ENCODE measurements around the gene MACF1. TPM values are rescaled to one million over a fixed set of nuclear protein-coding genes. Genes with fewer than 3 reads are reported as not detected.

MACF1 gene
- total RNA-seq, 8 experiments from 2014 or later: 89.2 to 249 (median 180) TPM

DNA sequence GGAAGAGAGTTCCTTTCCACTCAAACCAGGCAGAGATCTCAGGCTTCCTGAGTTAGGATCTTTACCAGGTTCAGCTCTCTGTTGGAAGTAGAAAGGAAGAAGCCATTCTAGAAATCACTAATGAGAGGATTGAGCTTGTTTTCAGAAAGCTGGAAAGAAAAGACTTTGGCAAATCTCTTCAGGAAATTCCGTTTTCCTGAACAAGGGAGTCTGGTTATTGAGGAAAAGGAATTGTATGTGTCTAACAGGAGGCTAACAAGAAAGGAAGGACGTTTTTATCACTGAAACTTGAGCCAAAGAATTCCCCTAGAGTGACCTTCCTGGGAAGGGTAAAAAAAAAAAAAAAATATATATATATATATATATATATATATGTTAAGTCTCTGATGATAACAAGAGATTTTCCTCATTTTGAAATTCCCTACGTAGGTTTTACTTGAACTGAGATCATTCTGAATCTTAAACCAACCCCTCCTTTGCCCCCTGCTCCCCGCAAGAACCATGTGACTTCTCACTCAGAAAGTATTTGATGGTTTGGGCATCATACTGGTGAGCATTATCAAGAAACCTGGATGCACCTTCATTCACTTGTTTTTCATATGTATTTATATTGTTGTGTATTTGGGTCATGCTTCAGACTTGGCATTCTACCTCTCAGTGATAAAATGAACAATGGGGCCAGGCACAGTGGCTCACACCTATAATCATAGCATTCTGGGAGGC lies 188.5 kb downstream of the MACF1 start:
- ATAC-seq (replicated peaks in 6 of 8): no peak
- in situ Hi-C loops (cut with MboI; ENCODE audit: low pct_unique_long_range_greater_than_20kb in 2 of 9, low sequenced_read_pairs in 9 of 9, unreplicated experiment in 9 of 9): loop anchor here in 1 of 9 experiments (25.0 kb wide), 1 partner anchor 306 kb away; no protein-coding TSS in a partner anchor
- H3K27ac ChIP-seq: no peak overlapping the region
- 20 to 100% (median 79%) methylated on average over 1 to 4 of the region's 4 CpGs; no CpG with 5 or more reads in 1 of the 10 experiments for WGBS, 10 experiments
- H3K4me1 ChIP-seq (replicated peaks in 1 of 2): peaks cover 15 to 22% of the 10 kb centered on the region in 2 donors
- H3K4me3 ChIP-seq: no peak overlapping the region

DNA sequence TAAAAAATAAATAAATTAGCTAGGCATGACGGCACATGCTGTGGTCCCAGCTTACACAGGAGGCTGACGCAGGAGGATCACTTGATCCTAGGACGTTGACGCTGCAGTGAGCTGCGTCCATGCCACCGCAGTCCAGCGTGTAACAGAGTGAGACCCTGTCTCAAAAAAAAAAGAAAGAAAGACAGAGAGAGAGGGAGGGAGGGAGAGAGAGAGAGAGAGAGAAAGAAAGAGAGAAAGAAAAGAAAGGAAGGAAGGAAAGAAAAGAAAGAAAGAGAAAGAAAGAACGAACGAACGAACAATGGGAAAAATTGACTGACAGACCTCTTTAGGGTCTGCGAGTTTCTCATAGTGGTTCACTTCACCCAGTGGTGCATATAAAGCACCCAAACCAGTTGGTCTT lies 189.2 kb downstream of the MACF1 start:
- Histone ChIP-seq H3K4me1 (replicated peaks in 1 of 2) (peaks cover 21 to 29% of the 10 kb centered on the region in 2 donors), H3K4me3 (no peak overlapping the region), H3K27ac (no peak overlapping the region)
- no peak for ATAC-seq (replicated peaks in 6 of 8)
- in situ Hi-C loops (cut with MboI; ENCODE audit: low pct_unique_long_range_greater_than_20kb in 2 of 9, low sequenced_read_pairs in 9 of 9, unreplicated experiment in 9 of 9): loop anchor here in 1 of 9 experiments (25.0 kb wide), 1 partner anchor 306 kb away; no protein-coding TSS in a partner anchor
- WGBS, 10 experiments: 92 to 100% (median 94%) methylated on average over 8 to 11 of the region's 11 CpGs

DNA sequence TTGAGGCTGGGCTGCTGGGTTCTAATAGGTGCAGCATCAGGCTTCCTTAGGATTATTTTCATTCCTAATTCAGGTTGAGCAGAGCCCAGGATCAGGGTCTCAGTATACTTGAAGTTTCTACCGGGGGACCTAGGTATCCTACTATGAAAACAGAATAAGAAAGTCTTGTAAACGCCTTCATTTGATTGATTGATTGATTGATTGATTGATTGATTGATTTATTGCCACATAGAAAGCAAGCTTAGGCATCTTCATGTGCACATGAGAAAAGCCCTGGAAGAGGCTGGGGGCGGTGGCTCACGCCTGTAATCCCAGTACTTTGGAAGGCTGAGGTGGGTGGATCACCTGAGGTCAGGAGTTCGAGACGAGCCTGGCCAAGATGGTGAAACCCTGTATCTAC lies 189.6 kb downstream of the MACF1 start:
- H3K4me3 ChIP-seq: no peak overlapping the region
- no peak for ATAC-seq (replicated peaks in 6 of 8)
- in situ Hi-C loops (cut with MboI; ENCODE audit: low pct_unique_long_range_greater_than_20kb in 2 of 9, low sequenced_read_pairs in 9 of 9, unreplicated experiment in 9 of 9): loop anchor here in 1 of 9 experiments (25.0 kb wide), 1 partner anchor 307 kb away; no protein-coding TSS in a partner anchor
- 75 to 100% (median 95%) methylated on average over 1 to 6 of the region's 6 CpGs for WGBS, 10 experiments
- H3K27ac ChIP-seq: no peak overlapping the region
- peaks cover 25 to 32% of the 10 kb centered on the region in 2 donors for H3K4me1 ChIP-seq (replicated peaks in 1 of 2)

DNA sequence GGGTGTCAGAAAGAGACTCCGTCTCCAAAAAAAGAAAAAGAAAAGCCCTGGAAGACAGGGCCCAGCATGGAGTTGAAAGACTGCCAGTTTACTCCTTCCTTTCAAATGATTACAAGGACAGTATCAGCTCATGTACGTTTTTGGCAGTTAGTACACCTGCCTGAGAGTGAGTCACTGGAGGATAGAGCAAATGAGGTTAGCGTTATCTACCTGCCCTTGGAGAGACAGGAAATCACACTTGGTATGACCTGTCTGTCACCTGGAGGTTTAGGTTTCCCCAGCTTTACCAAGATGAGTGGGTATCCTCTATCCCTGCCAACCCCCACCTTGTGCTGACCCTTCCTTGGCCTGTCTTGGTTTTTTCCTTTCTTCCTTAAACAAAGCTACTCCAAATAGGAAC lies 190.1 kb downstream of the MACF1 start:
- H3K27ac ChIP-seq: no peak overlapping the region
- in situ Hi-C loops (cut with MboI; ENCODE audit: low pct_unique_long_range_greater_than_20kb in 2 of 9, low sequenced_read_pairs in 9 of 9, unreplicated experiment in 9 of 9): loop anchor here in 1 of 9 experiments (25.0 kb wide), 1 partner anchor 307 kb away; no protein-coding TSS in a partner anchor
- 40 to 100% (median 73%) methylated on average over 1 to 3 of the region's 3 CpGs; no CpG with 5 or more reads in 2 of the 10 experiments for WGBS, 10 experiments
- ATAC-seq (replicated peaks in 6 of 8): no peak
- peaks cover 28 to 32% of the 10 kb centered on the region in 2 donors for H3K4me1 ChIP-seq (replicated peaks in 1 of 2)
- H3K4me3 ChIP-seq: no peak overlapping the region

DNA sequence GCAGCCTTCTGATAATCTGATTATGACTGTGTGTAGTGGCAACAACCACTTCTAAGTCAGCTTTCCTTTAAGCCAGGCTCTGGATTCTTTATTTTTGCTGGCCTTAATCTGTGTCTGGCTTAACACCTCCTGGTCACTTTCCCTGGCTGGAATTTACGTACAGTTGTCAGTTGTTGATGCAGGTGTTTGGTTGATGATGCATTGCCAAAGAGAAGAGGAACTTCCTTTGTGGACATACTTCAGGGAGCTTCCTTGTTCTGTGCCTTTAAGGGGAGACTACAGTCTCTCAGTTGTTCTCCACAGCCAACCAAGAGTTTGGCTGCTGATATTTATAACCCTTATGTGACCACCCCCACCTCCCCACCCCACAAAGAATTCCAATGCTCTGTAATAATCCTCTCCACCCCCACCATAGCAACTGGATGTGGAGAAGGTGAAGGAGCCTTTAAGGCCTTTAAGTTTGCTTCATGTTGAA lies 190.9 kb downstream of the MACF1 start:
- no peak overlapping the region for H3K27ac ChIP-seq
- H3K4me3 ChIP-seq: no peak overlapping the region

DNA sequence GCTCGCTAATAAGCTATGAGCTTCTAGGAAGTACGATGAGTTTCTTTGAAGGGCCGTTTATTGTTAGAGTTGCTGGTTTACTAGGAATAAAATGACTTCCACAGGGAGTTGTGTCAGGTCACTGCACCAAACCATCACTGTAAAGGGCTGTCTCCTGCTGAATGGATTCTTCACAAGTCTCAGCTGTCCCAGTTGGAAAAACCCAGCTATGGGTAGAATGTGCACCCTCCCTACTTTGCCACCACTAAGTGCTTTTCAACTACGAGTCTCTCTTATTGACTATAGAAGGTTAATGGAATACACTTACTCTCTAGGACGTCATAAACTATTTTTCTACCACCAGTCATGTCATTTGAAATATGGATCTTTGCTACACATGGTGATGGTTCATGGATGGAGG lies 192.2 kb downstream of the MACF1 start:
- Histone ChIP-seq H3K4me1 (replicated peaks in 1 of 2) (peaks cover 26 to 27% of the 10 kb centered on the region in 2 donors), H3K4me3 (no peak overlapping the region), H3K27ac (no peak overlapping the region)
- 72 to 93% (median 83%) methylated on average over 2 to 5 of the region's 5 CpGs; no CpG with 5 or more reads in 2 of the 10 experiments for WGBS, 10 experiments
- ATAC-seq (replicated peaks in 6 of 8): no peak
- in situ Hi-C loops (cut with MboI; ENCODE audit: low pct_unique_long_range_greater_than_20kb in 2 of 9, low sequenced_read_pairs in 9 of 9, unreplicated experiment in 9 of 9): loop anchor here in 1 of 9 experiments (25.0 kb wide), 1 partner anchor 309 kb away; no protein-coding TSS in a partner anchor

More for the DNA sequence above, 190.9 kb downstream of the MACF1 start:
- 10 to 100% (median 92%) methylated on average over 1 of the region's 1 CpG; no CpG with 5 or more reads in 6 of the 10 experiments for WGBS, 10 experiments
- peaks cover 28 to 32% of the 10 kb centered on the region in 2 donors for H3K4me1 ChIP-seq (replicated peaks in 1 of 2)
- peak in 3 of 8 experiments; percentile 5 to 34 (median 16) for ATAC-seq (replicated peaks in 6 of 8)
- in situ Hi-C loops (cut with MboI; ENCODE audit: low pct_unique_long_range_greater_than_20kb in 2 of 9, low sequenced_read_pairs in 9 of 9, unreplicated experiment in 9 of 9): loop anchor here in 1 of 9 experiments (25.0 kb wide), 1 partner anchor 308 kb away; no protein-coding TSS in a partner anchor

DNA sequence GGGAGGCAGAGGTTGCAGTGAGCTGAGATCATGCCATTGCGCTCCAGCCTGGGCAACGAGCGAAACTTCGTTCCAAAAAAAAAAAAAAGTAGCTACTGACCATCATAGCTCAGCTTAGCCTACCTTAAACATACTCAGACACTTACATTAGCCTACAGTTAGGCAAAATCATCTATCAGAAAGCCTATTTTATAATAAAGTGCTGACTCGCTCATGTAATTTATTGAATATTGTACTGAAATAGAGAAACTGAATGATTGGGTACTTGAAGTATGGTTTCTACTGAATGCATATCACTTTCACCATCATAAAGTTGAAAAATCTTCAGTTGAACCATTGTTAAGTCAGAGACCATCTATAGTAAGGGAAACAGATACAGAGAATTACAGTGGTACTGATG lies 193.0 kb downstream of the MACF1 start:
- in situ Hi-C loops (cut with MboI; ENCODE audit: low pct_unique_long_range_greater_than_20kb in 2 of 9, low sequenced_read_pairs in 9 of 9, unreplicated experiment in 9 of 9): loop anchor here in 1 of 9 experiments (25.0 kb wide), 1 partner anchor 310 kb away; no protein-coding TSS in a partner anchor
- no peak overlapping the region for H3K4me3 ChIP-seq
- no peak for ATAC-seq (replicated peaks in 6 of 8)
- peaks cover 18 to 20% of the 10 kb centered on the region in 2 donors for H3K4me1 ChIP-seq (replicated peaks in 1 of 2)
- no peak overlapping the region for H3K27ac ChIP-seq
- 77 to 100% (median 90%) methylated on average over 1 to 5 of the region's 5 CpGs; no CpG with 5 or more reads in 3 of the 10 experiments for WGBS, 10 experiments

DNA sequence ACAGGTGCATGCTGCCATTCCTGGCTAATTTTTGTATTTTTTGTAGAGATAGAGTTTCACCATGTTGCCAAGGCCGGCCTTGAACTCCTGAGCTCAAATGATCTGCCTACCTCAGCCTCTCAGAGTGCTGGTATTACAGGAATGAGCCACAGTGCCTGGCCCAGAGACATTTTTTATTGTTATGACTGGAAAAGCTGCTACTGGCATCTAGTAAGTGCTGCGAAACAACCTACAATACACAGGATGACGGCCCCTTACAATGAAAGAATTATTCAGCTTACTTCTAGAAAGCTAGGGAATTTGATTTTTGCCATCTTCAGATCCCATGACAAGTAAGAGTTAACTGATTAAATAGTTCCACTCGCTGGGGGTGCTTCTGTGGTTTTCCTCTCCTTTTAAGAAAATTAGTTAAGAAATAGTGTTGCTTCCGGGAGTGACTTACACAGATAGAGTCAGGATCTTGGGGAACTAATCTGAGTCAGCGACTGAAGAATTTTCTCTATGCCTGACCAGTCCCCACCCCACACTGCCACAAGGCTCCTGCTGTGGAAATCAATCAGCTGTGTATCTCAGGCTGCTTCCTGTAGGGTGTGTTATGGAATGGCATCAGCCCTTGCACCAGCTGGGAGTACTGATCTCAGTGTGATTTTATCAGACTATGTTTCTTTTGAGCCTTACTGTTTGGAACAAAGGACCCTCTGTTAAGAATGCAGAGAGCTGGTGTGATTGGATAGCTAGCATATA lies 194.0 kb downstream of the MACF1 start:
- peak overlapping the region; percentile 44 to 48 for H3K27ac ChIP-seq
- WGBS, 10 experiments: 0 to 100% (median 48%) methylated on average over 1 to 6 of the region's 6 CpGs
- in situ Hi-C loops (cut with MboI; ENCODE audit: low pct_unique_long_range_greater_than_20kb in 2 of 9, low sequenced_read_pairs in 9 of 9, unreplicated experiment in 9 of 9): loop anchor here in 1 of 9 experiments (25.0 kb wide), 1 partner anchor 311 kb away; no protein-coding TSS in a partner anchor
- H3K4me1 ChIP-seq (replicated peaks in 1 of 2): peaks cover 18% of the 10 kb centered on the region in 2 donors
- peak; percentile 96 to 99 (median 99) for ATAC-seq (replicated peaks in 6 of 8)
- no peak overlapping the region for H3K4me3 ChIP-seq

DNA sequence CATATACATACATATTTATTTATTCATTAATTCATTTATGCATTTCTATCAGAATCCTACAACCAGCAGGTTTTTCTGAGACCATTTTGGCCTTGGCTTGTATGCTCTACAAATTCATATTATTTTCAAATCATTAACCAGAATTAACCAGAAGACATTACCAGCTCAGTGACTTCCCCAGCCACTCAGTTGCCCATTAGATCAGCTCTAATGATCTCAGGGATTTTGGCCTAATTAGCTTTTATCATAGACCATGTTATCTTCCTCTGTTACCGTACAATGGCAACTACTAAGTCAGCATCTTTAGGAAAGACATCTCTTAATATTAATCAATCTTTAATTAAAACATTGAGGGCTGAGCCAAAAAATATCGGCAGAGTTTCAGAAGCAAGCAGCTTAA lies 196.6 kb downstream of the MACF1 start:
- Histone ChIP-seq H3K4me3 (no peak overlapping the region), H3K4me1 (replicated peaks in 1 of 2) (peaks cover 13 to 18% of the 10 kb centered on the region in 2 donors), H3K27ac (no peak overlapping the region)
- in situ Hi-C loops (cut with MboI; ENCODE audit: low pct_unique_long_range_greater_than_20kb in 2 of 9, low sequenced_read_pairs in 9 of 9, unreplicated experiment in 9 of 9): no loop called here
- WGBS, 10 experiments: 13 to 100% (median 92%) methylated on average over 1 to 2 of the region's 2 CpGs; no CpG with 5 or more reads in 1 of the 10 experiments
- no peak for ATAC-seq (replicated peaks in 6 of 8)

DNA sequence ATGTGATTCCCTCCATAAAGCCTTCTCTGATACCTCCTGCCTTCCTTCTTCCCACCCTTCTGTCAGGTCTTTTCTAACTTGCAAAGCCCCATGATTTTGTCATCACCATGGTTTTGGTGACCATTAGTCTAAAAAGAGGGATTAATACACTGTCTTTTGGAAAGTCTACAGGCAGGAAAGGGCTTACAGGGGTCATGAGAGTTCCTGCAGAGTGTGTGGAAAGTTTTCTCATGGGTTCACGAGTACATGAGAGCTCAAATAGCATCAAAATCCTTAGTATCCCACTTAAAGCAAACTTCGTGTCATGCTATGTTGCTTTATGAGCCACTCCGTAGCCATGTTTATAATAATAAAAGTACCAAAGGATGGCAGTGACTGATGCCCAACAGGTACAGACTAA lies 200.4 kb downstream of the MACF1 start:
- H3K27ac ChIP-seq: no peak overlapping the region
- in situ Hi-C loops (cut with MboI; ENCODE audit: low pct_unique_long_range_greater_than_20kb in 2 of 9, low sequenced_read_pairs in 9 of 9, unreplicated experiment in 9 of 9): no loop called here
- H3K4me1 ChIP-seq (replicated peaks in 1 of 2): peaks cover 8 to 10% of the 10 kb centered on the region in 2 donors
- ATAC-seq (replicated peaks in 6 of 8): no peak
- no peak overlapping the region for H3K4me3 ChIP-seq
- WGBS, 10 experiments: 0 to 100% (median 85%) methylated on average over 1 to 3 of the region's 3 CpGs

DNA sequence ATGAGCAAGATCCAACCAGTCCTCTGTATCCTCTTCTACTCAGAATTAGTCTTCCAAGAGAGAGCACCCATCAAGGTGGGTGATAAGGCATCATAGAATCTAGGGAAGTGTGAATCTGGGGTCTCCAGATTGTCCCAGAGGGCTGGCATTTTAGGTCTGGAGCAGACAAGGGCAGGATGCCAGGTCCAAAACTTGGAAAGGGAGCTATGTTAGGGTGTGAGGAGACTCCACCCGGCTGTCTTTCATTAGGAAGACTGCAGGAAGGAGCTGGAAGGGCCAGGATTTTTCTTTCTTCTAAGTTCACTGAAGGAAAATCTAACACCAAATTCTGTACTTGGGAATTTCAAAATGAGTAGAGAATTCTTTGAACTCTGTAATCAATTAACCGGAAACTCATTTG lies 200.9 kb downstream of the MACF1 start:
- H3K4me3 ChIP-seq: no peak overlapping the region
- 0 to 100% (median 81%) methylated on average over 1 to 2 of the region's 2 CpGs; no CpG with 5 or more reads in 2 of the 10 experiments for WGBS, 10 experiments
- H3K4me1 ChIP-seq (replicated peaks in 1 of 2): peaks cover 12 to 15% of the 10 kb centered on the region in 2 donors
- H3K27ac ChIP-seq: no peak overlapping the region
- ATAC-seq (replicated peaks in 6 of 8): no peak
- in situ Hi-C loops (cut with MboI; ENCODE audit: low pct_unique_long_range_greater_than_20kb in 2 of 9, low sequenced_read_pairs in 9 of 9, unreplicated experiment in 9 of 9): no loop called here

DNA sequence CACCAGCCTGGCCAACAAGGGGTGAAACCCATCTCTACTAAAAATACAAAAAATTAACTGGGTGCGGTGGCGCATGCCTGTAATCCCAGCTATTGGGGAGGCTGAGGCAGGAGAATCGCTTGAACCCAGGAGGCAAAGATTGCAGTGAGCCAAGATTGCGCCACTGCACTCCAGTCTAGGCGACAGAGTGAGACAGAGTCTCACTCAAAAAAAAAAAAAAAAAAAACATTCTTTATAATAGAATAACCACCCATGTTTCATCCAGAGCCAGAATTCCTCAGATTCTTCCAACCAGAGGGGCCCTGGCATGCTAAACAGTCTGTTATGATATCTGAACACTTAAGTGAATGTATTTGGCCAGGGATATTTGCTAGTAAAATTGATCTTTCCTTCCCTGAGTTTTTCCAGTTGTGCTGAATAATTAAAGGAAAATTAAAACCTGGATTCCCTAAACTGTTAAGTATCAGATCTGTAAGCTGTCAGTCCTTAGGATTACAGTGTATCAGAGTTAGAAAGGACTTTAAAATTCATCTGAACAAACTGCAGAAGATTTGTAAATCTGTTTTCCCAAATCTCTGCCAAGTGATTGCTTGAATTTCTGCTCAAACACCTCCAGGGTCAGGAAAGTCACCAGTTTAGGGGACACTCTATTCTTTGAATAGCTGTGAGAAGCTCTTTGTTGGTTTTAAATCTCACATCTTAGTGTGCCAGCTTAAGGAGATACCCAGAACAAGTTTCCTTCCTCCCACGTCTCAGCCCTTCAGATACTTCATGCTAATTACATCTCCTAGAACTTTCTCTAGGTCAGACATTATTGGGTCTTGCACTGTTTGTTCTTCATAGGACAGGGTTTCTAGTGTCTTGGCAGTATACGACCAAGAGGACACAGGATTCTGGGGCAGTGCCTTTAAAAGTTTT lies 202.3 kb downstream of the MACF1 start:
- ATAC-seq (replicated peaks in 6 of 8): no peak
- in situ Hi-C loops (cut with MboI; ENCODE audit: low pct_unique_long_range_greater_than_20kb in 2 of 9, low sequenced_read_pairs in 9 of 9, unreplicated experiment in 9 of 9): no loop called here
- 29 to 100% (median 66%) methylated on average over 2 to 5 of the region's 7 CpGs; no CpG with 5 or more reads in 1 of the 10 experiments for WGBS, 10 experiments
- no peak overlapping the region for H3K27ac ChIP-seq
- peaks cover 27 to 29% of the 10 kb centered on the region in 2 donors for H3K4me1 ChIP-seq (replicated peaks in 1 of 2)
- no peak overlapping the region for H3K4me3 ChIP-seq

All from motor neuron (in vitro differentiated cells).